Neural progenitor cell (in vitro differentiated cells): Measurements from ENCODE around the gene PRR35. TPM values are rescaled to one million over a fixed set of nuclear protein-coding genes. Genes with fewer than 3 reads are reported as not detected.

ENCODE experiments used
- DNase-seq: peaks from one replicate; pipeline ENCODE4 v3.0.0-alpha.2; 2016; ENCODE audit warnings: low spot score
- H2AFZ ChIP-seq: fragments of 200-600 bp; sonication (generic); replicated peaks from 2 replicates; pipeline ENCODE4 v1.6.1; 2016; ENCODE audit warnings: antibody characterized with exemption
- H3F3A ChIP-seq: fragments of 200-600 bp; sonication (generic); 2 replicates; pipeline ENCODE4 v1.6.1; 2016; ENCODE audit warnings: antibody characterized with exemption, low read depth
- H3K27ac ChIP-seq: fragments of 200-600 bp; sonication (generic); 2 replicates; pipeline ENCODE4 v1.5.1; 2016; ENCODE audit warnings: mild to moderate bottlenecking
- H3K27me3 ChIP-seq: fragments of 200-600 bp; sonication (generic); 2 replicates; pipeline ENCODE4 v1.6.1; 2016; ENCODE audit warnings: mild to moderate bottlenecking, moderate library complexity
- H3K36me3 ChIP-seq: fragments of 200-600 bp; sonication (generic); 2 replicates; pipeline ENCODE4 v1.5.1; 2016
- H3K4me1 ChIP-seq: fragments of 200-600 bp; sonication (generic); 2 replicates; pipeline ENCODE4 v1.6.1; 2016; ENCODE audit warnings: mixed run types
- H3K4me2 ChIP-seq: fragments of 200-600 bp; sonication (generic); 2 replicates; pipeline ENCODE4 v1.6.1; 2016
- H3K4me3 ChIP-seq: fragments of 200-600 bp; sonication (generic); 2 replicates; pipeline ENCODE4 v1.5.1; 2016
- H3K79me2 ChIP-seq: fragments of 200-600 bp; sonication (generic); 2 replicates; pipeline ENCODE4 v1.6.1; 2016; ENCODE audit warnings: low read depth
- H3K9ac ChIP-seq: fragments of 200-600 bp; sonication (generic); 2 replicates; pipeline ENCODE4 v1.6.1; 2016
- H3K9me3 ChIP-seq: fragments of 200-600 bp; sonication (generic); 2 replicates; pipeline ENCODE4 v1.5.1; 2016; ENCODE audit warnings: low read depth
- H4K20me1 ChIP-seq: fragments of 200-600 bp; sonication (generic); 2 replicates; pipeline ENCODE4 v1.6.1; 2016; ENCODE audit warnings: low read depth
- H3K27ac Mint-ChIP-seq: 3 replicates; pipeline ENCODE4 v1.8.0; 2021; ENCODE audit warnings: mixed read lengths
- H3K27me3 Mint-ChIP-seq: 2 replicates; pipeline ENCODE4 v1.8.0; 2022; ENCODE audit warnings: low read depth, mild to moderate bottlenecking, inconsistent platforms, moderate library complexity, mixed read lengths; ENCODE audit not compliant: insufficient read depth
- H3K36me3 Mint-ChIP-seq: 3 replicates; pipeline ENCODE4 v1.8.0; 2021; ENCODE audit warnings: mixed read lengths
- H3K4me1 Mint-ChIP-seq: 3 replicates; pipeline ENCODE4 v1.8.0; 2021; ENCODE audit warnings: mixed read lengths
- H3K4me3 Mint-ChIP-seq: 3 replicates; pipeline ENCODE4 v1.8.0; 2021; ENCODE audit warnings: mild to moderate bottlenecking, moderate library complexity, mixed read lengths
- H3K9me3 Mint-ChIP-seq: 3 replicates; pipeline ENCODE4 v1.8.0; 2020; ENCODE audit warnings: mixed read lengths
- CTCF ChIP-seq: fragments of 200-600 bp; sonication (generic); IDR thresholded peaks from 2 replicates; pipeline ENCODE4 v1.5.1; 2017; ENCODE audit warnings: antibody characterized with exemption, mild to moderate bottlenecking
- EZH2 ChIP-seq: fragments of 200-600 bp; sonication (generic); IDR thresholded peaks from 2 replicates; pipeline ENCODE4 v1.6.1; 2017; ENCODE audit warnings: antibody characterized with exemption, mild to moderate bottlenecking, moderate library complexity
- EZH2phosphoT487 ChIP-seq: fragments of 200-600 bp; sonication (generic); IDR thresholded peaks from 2 replicates; pipeline ENCODE4 v1.6.1; 2017; ENCODE audit warnings: antibody characterized with exemption
- total RNA-seq: library from RNA; depleted of rRNA; stranded (reverse); fragments of >200 nt; gene quantifications from 2 replicates; pipeline ENCODE4 v1.2.3, GENCODE V29; 2015; ENCODE audit warnings: low replicate concordance

The PRR35 gene
- total RNA-seq, 1 donor from 2014 or later: not detected

- H3K27me3 ChIP-seq: no peaks in the 10 kb centered on the region
- DNase-seq: no peak
- Mint-ChIP-seq H3K27me3 (no peaks in the 10 kb centered on the region), H3K9me3 (no peaks in the 10 kb centered on the region), H3K36me3 (no peaks in the 10 kb centered on the region), H3K4me3 (no peak overlapping the region), H3K27ac (no peak overlapping the region), H3K4me1 (peaks cover 3% of the 10 kb centered on the region)
- peaks cover 66% of the 10 kb centered on the region for H4K20me1 ChIP-seq
- H3K36me3 ChIP-seq: no peaks in the 10 kb centered on the region
- H3K9ac ChIP-seq: no peak overlapping the region
- H3K4me3 ChIP-seq: no peak overlapping the region
- H3K27ac ChIP-seq: no peak overlapping the region
- H3K4me2 ChIP-seq: no peak overlapping the region
- no peak for TF ChIP-seq EZH2phosphoT487
- peaks cover 5% of the 10 kb centered on the region for H3F3A ChIP-seq
- no peaks in the 10 kb centered on the region for H3K9me3 ChIP-seq
- peaks cover 61% of the 10 kb centered on the region for H3K79me2 ChIP-seq
- H2AFZ ChIP-seq: no peak overlapping the region
- H3K4me1 ChIP-seq: no peaks in the 10 kb centered on the region
Observed at GRCh38 chr16:534856-535445, 25.2 kb upstream of the PRR35 start.

- H3K36me3 ChIP-seq: no peaks in the 10 kb centered on the region
- H2AFZ ChIP-seq: no peak overlapping the region
- Mint-ChIP-seq H3K27ac (no peak overlapping the region), H3K4me3 (no peak overlapping the region), H3K9me3 (no peaks in the 10 kb centered on the region), H3K27me3 (no peaks in the 10 kb centered on the region), H3K4me1 (no peaks in the 10 kb centered on the region), H3K36me3 (no peaks in the 10 kb centered on the region)
- H3F3A ChIP-seq: peaks cover 5% of the 10 kb centered on the region
- peaks cover 65% of the 10 kb centered on the region for H4K20me1 ChIP-seq
- DNase-seq: no peak
- no peaks in the 10 kb centered on the region for H3K9me3 ChIP-seq
- TF ChIP-seq CTCF: no peak
- TF ChIP-seq EZH2: no peak
- no peak for TF ChIP-seq EZH2phosphoT487
- no peak overlapping the region for H3K4me3 ChIP-seq
- H3K27me3 ChIP-seq: no peaks in the 10 kb centered on the region
- no peak overlapping the region for H3K4me2 ChIP-seq
- peaks cover 53% of the 10 kb centered on the region for H3K79me2 ChIP-seq
- H3K4me1 ChIP-seq: no peaks in the 10 kb centered on the region
- H3K9ac ChIP-seq: no peak overlapping the region
- no peak overlapping the region for H3K27ac ChIP-seq
Observed at GRCh38 chr16:535446-536405, 24.5 kb upstream of the PRR35 start.

GRCh38 chr16:536746-537145 is 23.4 kb upstream of the PRR35 start:
- no peak overlapping the region for H3K4me3 Mint-ChIP-seq
- no peaks in the 10 kb centered on the region for H3K36me3 ChIP-seq
- H4K20me1 ChIP-seq: peaks cover 56% of the 10 kb centered on the region

More at GRCh38 chr16:536746-537145, 23.4 kb upstream of the PRR35 start:
- Histone ChIP-seq H3K27me3 (no peaks in the 10 kb centered on the region), H3F3A (peaks cover 5% of the 10 kb centered on the region), H3K9ac (no peak overlapping the region), H3K79me2 (peaks cover 43% of the 10 kb centered on the region), H3K9me3 (no peaks in the 10 kb centered on the region), H2AFZ (no peak overlapping the region), H3K4me1 (no peaks in the 10 kb centered on the region), H3K27ac (no peak overlapping the region), H3K4me2 (no peak overlapping the region), H3K4me3 (no peak overlapping the region)
- no peaks in the 10 kb centered on the region for H3K9me3 Mint-ChIP-seq
- no peaks in the 10 kb centered on the region for H3K4me1 Mint-ChIP-seq
- DNase-seq: no peak
- no peaks in the 10 kb centered on the region for H3K27me3 Mint-ChIP-seq
- H3K36me3 Mint-ChIP-seq: no peaks in the 10 kb centered on the region
- no peak overlapping the region for H3K27ac Mint-ChIP-seq
- TF ChIP-seq EZH2: no peak
- TF ChIP-seq CTCF: no peak
- no peak for TF ChIP-seq EZH2phosphoT487
